Measurements from ENCODE around the gene BLACAT1.

DNA sequence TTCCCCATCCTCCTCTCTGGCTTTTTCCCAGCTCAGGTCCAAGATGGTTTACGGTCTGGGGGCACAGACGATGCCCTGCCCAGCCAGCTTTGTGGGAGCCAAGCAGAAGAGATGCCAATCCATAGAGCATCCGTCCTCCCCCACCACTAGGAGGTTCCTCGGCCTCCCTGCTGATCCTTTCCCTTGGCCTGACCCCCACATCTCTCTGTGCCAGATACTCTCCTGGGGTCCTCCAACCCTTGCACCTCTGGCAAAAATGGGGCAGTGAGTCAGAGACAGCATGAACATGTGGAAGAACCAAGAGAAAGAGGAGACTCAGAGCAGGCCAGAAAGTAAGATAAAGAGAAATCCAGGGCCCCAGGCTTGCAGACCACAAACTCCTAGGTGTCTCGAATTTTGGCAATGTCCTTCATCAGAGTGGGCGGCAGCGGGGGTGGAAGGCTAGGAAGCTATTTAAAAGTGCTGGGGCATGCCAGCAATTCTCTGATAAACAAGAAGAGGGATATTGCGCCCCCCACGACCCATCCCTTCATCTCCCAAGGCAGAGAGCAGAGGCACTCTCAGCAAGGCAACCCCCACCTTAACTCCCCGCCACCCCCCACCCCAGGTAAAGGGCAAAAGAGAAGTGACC lies 11.4 kb downstream of the BLACAT1 start:
- TF ChIP-seq, protein P1, sequence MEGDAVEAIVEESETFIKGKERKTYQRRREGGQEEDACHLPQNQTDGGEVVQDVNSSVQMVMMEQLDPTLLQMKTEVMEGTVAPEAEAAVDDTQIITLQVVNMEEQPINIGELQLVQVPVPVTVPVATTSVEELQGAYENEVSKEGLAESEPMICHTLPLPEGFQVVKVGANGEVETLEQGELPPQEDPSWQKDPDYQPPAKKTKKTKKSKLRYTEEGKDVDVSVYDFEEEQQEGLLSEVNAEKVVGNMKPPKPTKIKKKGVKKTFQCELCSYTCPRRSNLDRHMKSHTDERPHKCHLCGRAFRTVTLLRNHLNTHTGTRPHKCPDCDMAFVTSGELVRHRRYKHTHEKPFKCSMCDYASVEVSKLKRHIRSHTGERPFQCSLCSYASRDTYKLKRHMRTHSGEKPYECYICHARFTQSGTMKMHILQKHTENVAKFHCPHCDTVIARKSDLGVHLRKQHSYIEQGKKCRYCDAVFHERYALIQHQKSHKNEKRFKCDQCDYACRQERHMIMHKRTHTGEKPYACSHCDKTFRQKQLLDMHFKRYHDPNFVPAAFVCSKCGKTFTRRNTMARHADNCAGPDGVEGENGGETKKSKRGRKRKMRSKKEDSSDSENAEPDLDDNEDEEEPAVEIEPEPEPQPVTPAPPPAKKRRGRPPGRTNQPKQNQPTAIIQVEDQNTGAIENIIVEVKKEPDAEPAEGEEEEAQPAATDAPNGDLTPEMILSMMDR (IDR thresholded peaks at IDR 0.05 in 2 of 3, conservative IDR thresholded peaks at IDR 0.05 in 1 of 3; ENCODE audit: insufficient read depth in 2 of 3, low read depth in 1 of 3, low read length in 3 of 3): no peak
- TF ChIP-seq CBFB (CRISPR knock-in tag; IDR thresholded peaks at IDR 0.05): no peak
- no peak for TF ChIP-seq POLR2AphosphoS5 (IDR thresholded peaks at IDR 0.05; ENCODE audit: control insufficient read depth, insufficient read depth, low read depth, low read length)
- TF ChIP-seq, protein P2, sequence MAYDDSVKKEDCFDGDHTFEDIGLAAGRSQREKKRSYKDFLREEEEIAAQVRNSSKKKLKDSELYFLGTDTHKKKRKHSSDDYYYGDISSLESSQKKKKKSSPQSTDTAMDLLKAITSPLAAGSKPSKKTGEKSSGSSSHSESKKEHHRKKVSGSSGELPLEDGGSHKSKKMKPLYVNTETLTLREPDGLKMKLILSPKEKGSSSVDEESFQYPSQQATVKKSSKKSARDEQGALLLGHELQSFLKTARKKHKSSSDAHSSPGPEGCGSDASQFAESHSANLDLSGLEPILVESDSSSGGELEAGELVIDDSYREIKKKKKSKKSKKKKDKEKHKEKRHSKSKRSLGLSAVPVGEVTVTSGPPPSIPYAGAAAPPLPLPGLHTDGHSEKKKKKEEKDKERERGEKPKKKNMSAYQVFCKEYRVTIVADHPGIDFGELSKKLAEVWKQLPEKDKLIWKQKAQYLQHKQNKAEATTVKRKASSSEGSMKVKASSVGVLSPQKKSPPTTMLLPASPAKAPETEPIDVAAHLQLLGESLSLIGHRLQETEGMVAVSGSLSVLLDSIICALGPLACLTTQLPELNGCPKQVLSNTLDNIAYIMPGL (CRISPR knock-in tag; IDR thresholded peaks at IDR 0.05): no peak
- TF ChIP-seq, protein P3, sequence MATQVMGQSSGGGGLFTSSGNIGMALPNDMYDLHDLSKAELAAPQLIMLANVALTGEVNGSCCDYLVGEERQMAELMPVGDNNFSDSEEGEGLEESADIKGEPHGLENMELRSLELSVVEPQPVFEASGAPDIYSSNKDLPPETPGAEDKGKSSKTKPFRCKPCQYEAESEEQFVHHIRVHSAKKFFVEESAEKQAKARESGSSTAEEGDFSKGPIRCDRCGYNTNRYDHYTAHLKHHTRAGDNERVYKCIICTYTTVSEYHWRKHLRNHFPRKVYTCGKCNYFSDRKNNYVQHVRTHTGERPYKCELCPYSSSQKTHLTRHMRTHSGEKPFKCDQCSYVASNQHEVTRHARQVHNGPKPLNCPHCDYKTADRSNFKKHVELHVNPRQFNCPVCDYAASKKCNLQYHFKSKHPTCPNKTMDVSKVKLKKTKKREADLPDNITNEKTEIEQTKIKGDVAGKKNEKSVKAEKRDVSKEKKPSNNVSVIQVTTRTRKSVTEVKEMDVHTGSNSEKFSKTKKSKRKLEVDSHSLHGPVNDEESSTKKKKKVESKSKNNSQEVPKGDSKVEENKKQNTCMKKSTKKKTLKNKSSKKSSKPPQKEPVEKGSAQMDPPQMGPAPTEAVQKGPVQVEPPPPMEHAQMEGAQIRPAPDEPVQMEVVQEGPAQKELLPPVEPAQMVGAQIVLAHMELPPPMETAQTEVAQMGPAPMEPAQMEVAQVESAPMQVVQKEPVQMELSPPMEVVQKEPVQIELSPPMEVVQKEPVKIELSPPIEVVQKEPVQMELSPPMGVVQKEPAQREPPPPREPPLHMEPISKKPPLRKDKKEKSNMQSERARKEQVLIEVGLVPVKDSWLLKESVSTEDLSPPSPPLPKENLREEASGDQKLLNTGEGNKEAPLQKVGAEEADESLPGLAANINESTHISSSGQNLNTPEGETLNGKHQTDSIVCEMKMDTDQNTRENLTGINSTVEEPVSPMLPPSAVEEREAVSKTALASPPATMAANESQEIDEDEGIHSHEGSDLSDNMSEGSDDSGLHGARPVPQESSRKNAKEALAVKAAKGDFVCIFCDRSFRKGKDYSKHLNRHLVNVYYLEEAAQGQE (IDR thresholded peaks at IDR 0.05; ENCODE audit: borderline replicate concordance): no peak
- TF ChIP-seq, protein P3 (CRISPR knock-in tag; IDR thresholded peaks at IDR 0.05; ENCODE audit: low read depth): no peak
- no peak for TF ChIP-seq BRCA1 (IDR thresholded peaks at IDR 0.05)
- no peak for TF ChIP-seq BRCA1 (CRISPR knock-in tag; IDR thresholded peaks at IDR 0.05)
- TF ChIP-seq KDM1A (IDR thresholded peaks at IDR 0.05): no peak
- TF ChIP-seq NFIC (IDR thresholded peaks at IDR 0.05): no peak
- no peak for TF ChIP-seq DMBX1 (CRISPR knock-in tag; IDR thresholded peaks at IDR 0.05; ENCODE audit: borderline replicate concordance)
- TF ChIP-seq, protein P4, sequence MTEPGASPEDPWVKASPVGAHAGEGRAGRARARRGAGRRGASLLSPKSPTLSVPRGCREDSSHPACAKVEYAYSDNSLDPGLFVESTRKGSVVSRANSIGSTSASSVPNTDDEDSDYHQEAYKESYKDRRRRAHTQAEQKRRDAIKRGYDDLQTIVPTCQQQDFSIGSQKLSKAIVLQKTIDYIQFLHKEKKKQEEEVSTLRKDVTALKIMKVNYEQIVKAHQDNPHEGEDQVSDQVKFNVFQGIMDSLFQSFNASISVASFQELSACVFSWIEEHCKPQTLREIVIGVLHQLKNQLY (CRISPR knock-in tag; conservative IDR thresholded peaks at IDR 0.05): no peak
- no peak for TF ChIP-seq BDP1 (IDR thresholded peaks at IDR 0.05; ENCODE audit: insufficient read depth, insufficient read length)
- TF ChIP-seq FOXP1 (CRISPR knock-in tag; IDR thresholded peaks at IDR 0.05): 0 out of 2 replicates have a peak, but pooled peaks have one; percentile 28
- TF ChIP-seq FOXJ3 (CRISPR knock-in tag; IDR thresholded peaks at IDR 0.05): no peak
